Lower lobe of right lung (tissue), 2 donors: ENCODE results near the gene ANKFN1. TPM values are rescaled to one million over a fixed set of nuclear protein-coding genes. Genes with fewer than 3 reads are reported as not detected.

ENCODE experiments used
- ATAC-seq, 2 donors: fragments of 200-7000 bp; cut with Tn5 transposase; one replicate each; pipeline ENCODE4 v1.9.1; 2020 to 2022; ENCODE audit warnings: mild to moderate bottlenecking in 2 of 2, moderate library complexity in 2 of 2
- DNase-seq: peaks from one replicate; pipeline ENCODE4 v3.0.0-alpha.2; 2020
- H3K27ac ChIP-seq: fragments of 200-600 bp; one replicate; pipeline ENCODE4 v1.8.0; 2022
- H3K27me3 ChIP-seq: fragments of 200-600 bp; one replicate; pipeline ENCODE4 v1.8.0; 2022; ENCODE audit warnings: low read depth
- H3K36me3 ChIP-seq: fragments of 200-600 bp; one replicate; pipeline ENCODE4 v1.8.0; 2022; ENCODE audit warnings: mild to moderate bottlenecking
- H3K4me1 ChIP-seq: fragments of 200-600 bp; one replicate; pipeline ENCODE4 v1.8.0; 2022
- H3K4me3 ChIP-seq: fragments of 200-600 bp; one replicate; pipeline ENCODE4 v1.8.0; 2022; ENCODE audit warnings: mild to moderate bottlenecking
- H3K9me3 ChIP-seq: fragments of 200-600 bp; one replicate; pipeline ENCODE4 v1.8.0; 2022
- CTCF ChIP-seq: fragments of 200-600 bp; IDR thresholded peaks from one replicate; pipeline ENCODE4 v1.8.0; 2022; ENCODE audit warnings: antibody characterized with exemption, mild to moderate bottlenecking
- intact Hi-C: fragments of 100-400 bp; cut with DNase I; formaldehyde crosslinking; loops from one replicate; pipeline ENCODE4 v1.11.0; 2022
- total RNA-seq: library from RNA; stranded (reverse); fragmentation: NEBNext Ultra II Directional; extraction: Animal tissue kit (Norgen Biotek cat#: 25700); gene quantifications from one replicate; pipeline ENCODE4 v1.2.1, GENCODE V29; 2021
- donor health status: DM: no; HTN: yes; CAD: no; lungs with severe emphysema.

The ANKFN1 gene
- total RNA-seq, 1 donor from 2014 or later: 4.3 TPM

GRCh38 chr17:56111706-56112485, 41.4 kb upstream of the ANKFN1 start:
- intact Hi-C loops: no loop called here
- ATAC-seq: peak in 1 of 2 donors; percentile 56
- no peak for DNase-seq

GRCh38 chr17:56113486-56113885, 39.8 kb upstream of the ANKFN1 start:
- H3K27me3 ChIP-seq: no peaks in the 10 kb centered on the region
- no peaks in the 10 kb centered on the region for H3K36me3 ChIP-seq
- intact Hi-C loops: no loop called here
- H3K4me1 ChIP-seq: no peaks in the 10 kb centered on the region
- no peak for TF ChIP-seq CTCF
- DNase-seq (no peak), ATAC-seq (no peak)
- no peak overlapping the region for H3K4me3 ChIP-seq
- H3K9me3 ChIP-seq: no peaks in the 10 kb centered on the region
- no peak overlapping the region for H3K27ac ChIP-seq

More at GRCh38 chr17:56111706-56112485, 41.4 kb upstream of the ANKFN1 start:
- Histone ChIP-seq H3K4me3 (no peak overlapping the region), H3K27me3 (no peaks in the 10 kb centered on the region), H3K36me3 (no peaks in the 10 kb centered on the region), H3K9me3 (no peaks in the 10 kb centered on the region), H3K27ac (no peak overlapping the region), H3K4me1 (no peaks in the 10 kb centered on the region)
- TF ChIP-seq CTCF: no peak

GRCh38 chr17:56114469-56114868, 38.8 kb upstream of the ANKFN1 start:
- H3K27me3 ChIP-seq: no peaks in the 10 kb centered on the region
- H3K4me1 ChIP-seq: no peaks in the 10 kb centered on the region
- no peaks in the 10 kb centered on the region for H3K36me3 ChIP-seq
- H3K4me3 ChIP-seq: no peak overlapping the region
- H3K9me3 ChIP-seq: no peaks in the 10 kb centered on the region
- no peak for TF ChIP-seq CTCF
- intact Hi-C loops: no loop called here
- ATAC-seq (peak; percentile 40 to 49), DNase-seq (no peak)
- no peak overlapping the region for H3K27ac ChIP-seq

GRCh38 chr17:56119191-56119590, 34.1 kb upstream of the ANKFN1 start:
- H3K27ac ChIP-seq: no peak overlapping the region
- ATAC-seq (no peak), DNase-seq (no peak)
- H3K4me3 ChIP-seq: no peak overlapping the region
- no peak for TF ChIP-seq CTCF
- H3K9me3 ChIP-seq: no peaks in the 10 kb centered on the region
- H3K27me3 ChIP-seq: no peaks in the 10 kb centered on the region
- no peaks in the 10 kb centered on the region for H3K36me3 ChIP-seq
- intact Hi-C loops: no loop called here
- no peaks in the 10 kb centered on the region for H3K4me1 ChIP-seq

GRCh38 chr17:56119936-56120335, 33.3 kb upstream of the ANKFN1 start:
- Histone ChIP-seq H3K27ac (no peak overlapping the region), H3K27me3 (no peaks in the 10 kb centered on the region), H3K4me1 (no peaks in the 10 kb centered on the region), H3K9me3 (no peaks in the 10 kb centered on the region), H3K36me3 (no peaks in the 10 kb centered on the region), H3K4me3 (no peak overlapping the region)
- ATAC-seq (no peak), DNase-seq (no peak)
- no peak for TF ChIP-seq CTCF
- intact Hi-C loops: no loop called here
